Activated T-helper 1 cell treated with anti-CD3 and anti-CD28 coated beads, Interleukin-12 subunit alpha, Interleukin-12 subunit beta, Interleukin-2, Interleukin-4 antibody, amounts not matched to agents 30 ng/mL and 10 ng/mL and 1 ng/mL, durations not matched to agents 14 hours and 24 hours and 36 hours (primary cell): Measurements from ENCODE around the gene PRDM2. TPM values are rescaled to one million over a fixed set of nuclear protein-coding genes. Genes with fewer than 3 reads are reported as not detected.
"Not testable (repeated sequence)": the region's sequence is repeated elsewhere in the genome, so short reads cannot be mapped to it uniquely, and the experiment has no call there.

ENCODE experiments used
- DNase-seq: peaks from one replicate; pipeline ENCODE4 v3.0.0; 2021; ENCODE audit warnings: low spot score
- H3K27ac Mint-ChIP-seq: one replicate; pipeline ENCODE4 v1.8.0; 2021; ENCODE audit warnings: mild to moderate bottlenecking, mixed read lengths
- H3K27me3 Mint-ChIP-seq: one replicate; pipeline ENCODE4 v1.8.0; 2022; ENCODE audit warnings: mild to moderate bottlenecking, moderate library complexity, mixed read lengths; ENCODE audit not compliant: insufficient read depth
- H3K36me3 Mint-ChIP-seq: one replicate; pipeline ENCODE4 v1.8.0; 2021; ENCODE audit warnings: low read depth, mixed read lengths
- H3K4me1 Mint-ChIP-seq: one replicate; pipeline ENCODE4 v1.8.0; 2021; ENCODE audit warnings: low read depth, mixed read lengths
- H3K4me3 Mint-ChIP-seq: one replicate; pipeline ENCODE4 v1.8.0; 2021; ENCODE audit warnings: mild to moderate bottlenecking, moderate library complexity, mixed read lengths
- H3K9me3 Mint-ChIP-seq: one replicate; pipeline ENCODE4 v1.8.0; 2021; ENCODE audit warnings: mixed read lengths
- intact Hi-C: fragments of 100-400 bp; cut with micrococcal nuclease; formaldehyde crosslinking; loops from one replicate; pipeline ENCODE4 v1.15.1; 2024
- total RNA-seq: library from RNA; stranded (reverse); gene quantifications from 2 replicates; pipeline ENCODE4 v1.2.3, GENCODE V29; 2022

Gene PRDM2
- total RNA-seq, 1 donor from 2014 or later: 50.4 TPM

DNA sequence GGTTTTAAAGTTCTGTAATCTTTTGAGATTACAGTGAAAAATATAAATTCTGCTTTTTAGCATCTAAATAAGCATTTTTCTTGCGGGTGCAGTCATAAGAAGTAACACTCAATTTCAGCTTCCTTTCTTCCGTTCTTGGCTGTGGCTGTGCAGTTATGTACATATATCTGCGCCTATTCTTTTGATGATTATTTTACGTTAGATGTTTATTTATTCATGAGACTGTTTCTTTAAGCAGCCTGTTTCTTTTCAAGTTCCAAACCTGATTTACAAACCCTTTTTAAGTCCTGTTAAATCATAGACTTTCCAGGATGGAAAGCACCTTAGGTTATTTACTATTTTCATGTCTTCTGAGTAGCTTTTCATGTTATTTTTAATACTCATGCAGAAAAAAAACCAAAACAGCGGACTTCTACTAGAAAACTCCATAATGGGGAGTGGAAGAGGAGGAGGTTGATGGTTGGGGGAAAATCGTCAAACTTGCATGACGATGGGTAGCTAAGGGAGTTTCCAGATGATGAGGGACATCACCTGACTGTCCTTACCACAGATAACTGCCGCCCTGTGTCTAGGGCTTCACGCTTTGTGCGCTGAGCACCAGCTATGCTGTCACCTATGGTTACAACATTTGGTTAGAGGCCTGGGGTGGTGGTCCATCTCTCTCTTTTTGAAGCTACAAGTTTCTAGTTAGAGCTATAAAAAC lies 2.6 kb downstream of the PRDM2 start:
- Mint-ChIP-seq H3K27me3 (peaks cover under 1% of the 10 kb centered on the region), H3K4me1 (peaks cover 56% of the 10 kb centered on the region), H3K9me3 (peaks cover 5% of the 10 kb centered on the region), H3K4me3 (peak overlapping the region; percentile 62), H3K27ac (peak overlapping the region; percentile 77), H3K36me3 (peaks cover 20% of the 10 kb centered on the region)
- peak; percentile 49 for DNase-seq
- intact Hi-C loops: loop anchor here (1.0 kb wide), 1 partner anchor 28 kb away; no protein-coding TSS in a partner anchor

DNA sequence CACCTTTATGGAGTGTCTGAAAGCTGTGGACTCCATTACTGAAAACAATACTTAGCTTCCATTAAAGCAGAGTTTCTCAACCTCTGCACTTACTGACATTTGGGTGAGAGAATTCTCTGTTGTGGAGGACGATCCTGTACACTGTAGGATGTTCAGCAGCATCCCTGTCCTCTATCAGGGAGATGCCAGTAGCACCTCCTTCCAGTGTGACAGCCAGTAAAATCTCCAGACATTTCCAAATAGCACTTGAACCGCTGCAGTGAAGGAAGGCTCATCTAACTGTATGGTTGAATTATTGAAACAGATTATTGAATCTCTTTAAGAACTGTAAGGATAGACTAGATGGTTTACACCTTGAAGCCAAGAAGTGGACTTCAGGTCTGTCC lies 3.1 kb downstream of the PRDM2 start:
- no peaks in the 10 kb centered on the region for H3K27me3 Mint-ChIP-seq
- H3K4me1 Mint-ChIP-seq: peaks cover 56% of the 10 kb centered on the region
- H3K36me3 Mint-ChIP-seq: peaks cover 20% of the 10 kb centered on the region
- H3K4me3 Mint-ChIP-seq: peak overlapping the region; percentile 62
- peak overlapping the region; percentile 77 for H3K27ac Mint-ChIP-seq
- intact Hi-C loops: no loop called here
- DNase-seq: no peak
- peaks cover 4% of the 10 kb centered on the region for H3K9me3 Mint-ChIP-seq

DNA sequence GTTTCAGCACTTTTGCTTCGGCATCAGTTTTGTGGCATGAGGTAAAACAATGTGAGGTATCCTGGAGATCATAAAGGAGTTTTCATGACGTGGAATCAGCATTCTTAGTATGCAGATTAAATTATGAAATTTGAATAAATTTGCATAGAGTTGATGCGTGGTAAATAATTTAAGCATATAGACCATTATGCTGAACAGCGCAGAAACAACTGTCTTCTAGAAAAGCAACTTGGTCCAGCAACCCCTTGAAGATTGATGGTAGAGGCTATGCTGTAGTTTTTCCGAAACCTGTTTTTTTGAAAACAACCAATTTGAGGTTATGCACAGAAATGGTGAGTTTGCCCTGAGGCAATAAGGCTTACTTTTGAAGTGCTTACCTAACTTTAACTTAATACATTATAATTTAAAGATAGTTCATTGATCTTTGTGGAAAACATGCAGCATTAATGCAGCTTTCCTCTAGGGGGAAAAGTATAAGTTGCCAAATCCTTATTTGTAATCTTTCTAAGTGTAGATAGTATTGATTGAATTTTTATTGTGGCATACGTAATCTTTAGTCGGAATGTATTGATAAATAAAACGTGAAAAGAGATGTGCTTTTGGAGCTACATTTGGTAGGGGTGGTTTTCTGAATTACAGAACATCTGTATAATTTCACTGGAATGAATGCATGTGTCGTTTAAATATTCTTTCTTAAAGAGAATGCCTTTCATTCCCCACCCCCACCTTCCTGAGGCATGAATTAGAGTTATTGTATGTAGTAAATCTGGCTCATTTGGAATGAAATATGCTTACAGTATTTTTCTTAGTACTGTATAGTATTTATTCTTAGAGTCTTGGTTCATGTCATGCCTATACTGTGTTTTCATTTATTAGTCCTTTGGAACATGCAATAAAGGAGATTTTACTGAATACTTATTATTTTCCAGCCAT lies 3.8 kb downstream of the PRDM2 start:
- peaks cover 20% of the 10 kb centered on the region for H3K36me3 Mint-ChIP-seq
- intact Hi-C loops: no loop called here
- H3K9me3 Mint-ChIP-seq: peaks cover 4% of the 10 kb centered on the region
- DNase-seq: no peak
- no peaks in the 10 kb centered on the region for H3K27me3 Mint-ChIP-seq
- peaks cover 62% of the 10 kb centered on the region for H3K4me1 Mint-ChIP-seq
- no peak overlapping the region for H3K4me3 Mint-ChIP-seq
- H3K27ac Mint-ChIP-seq: peak overlapping the region; percentile 77

DNA sequence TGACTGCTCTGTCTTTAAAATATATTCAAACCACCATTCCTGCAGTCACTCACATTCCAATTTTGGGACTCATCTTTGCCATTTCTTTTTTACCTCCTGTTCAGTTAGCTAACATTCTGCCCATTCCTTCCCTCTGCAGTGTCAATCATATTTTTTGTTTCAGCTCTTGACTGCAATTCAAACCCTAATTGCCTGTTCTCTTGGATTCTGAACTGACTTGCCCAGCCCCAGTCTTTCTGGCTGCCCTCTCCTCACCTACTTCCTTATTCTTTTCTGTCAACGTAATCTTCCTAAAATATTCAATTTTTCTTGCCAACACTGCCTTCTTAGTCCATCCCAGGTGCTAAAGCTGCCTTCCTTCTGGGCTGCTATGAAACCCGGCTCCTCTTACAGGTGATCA lies 6.1 kb downstream of the PRDM2 start:
- H3K36me3 Mint-ChIP-seq: peaks cover 12% of the 10 kb centered on the region
- peak overlapping the region; percentile 13 for H3K27ac Mint-ChIP-seq
- no peak overlapping the region for H3K4me3 Mint-ChIP-seq
- H3K9me3 Mint-ChIP-seq: no peaks in the 10 kb centered on the region
- no peaks in the 10 kb centered on the region for H3K27me3 Mint-ChIP-seq
- DNase-seq: no peak
- peaks cover 50% of the 10 kb centered on the region for H3K4me1 Mint-ChIP-seq
- intact Hi-C loops: no loop called here

DNA sequence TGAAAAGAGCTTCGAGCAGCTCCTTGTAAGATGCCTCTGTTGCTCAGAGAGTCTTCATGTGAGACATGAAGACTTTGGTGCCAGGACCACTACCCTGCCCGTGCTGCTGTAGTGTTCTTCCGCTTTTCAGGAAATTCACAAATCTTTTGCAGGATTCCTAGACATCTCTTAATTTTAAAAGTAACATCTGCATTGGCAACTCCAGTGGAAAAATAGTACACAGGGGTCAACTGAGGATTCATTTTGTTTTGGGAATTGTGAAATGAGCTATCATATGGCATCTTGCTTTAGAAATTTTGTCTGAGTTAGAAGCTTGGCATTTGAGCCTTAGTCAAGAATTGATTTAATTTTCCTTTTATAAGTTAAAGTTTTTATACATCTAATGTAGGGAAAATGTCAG lies 7.2 kb downstream of the PRDM2 start:
- H3K27me3 Mint-ChIP-seq: no peaks in the 10 kb centered on the region
- H3K9me3 Mint-ChIP-seq: no peaks in the 10 kb centered on the region
- H3K4me1 Mint-ChIP-seq: peaks cover 39% of the 10 kb centered on the region
- no peak overlapping the region for H3K27ac Mint-ChIP-seq
- intact Hi-C loops: no loop called here
- DNase-seq: no peak
- no peak overlapping the region for H3K4me3 Mint-ChIP-seq
- peaks cover 12% of the 10 kb centered on the region for H3K36me3 Mint-ChIP-seq

DNA sequence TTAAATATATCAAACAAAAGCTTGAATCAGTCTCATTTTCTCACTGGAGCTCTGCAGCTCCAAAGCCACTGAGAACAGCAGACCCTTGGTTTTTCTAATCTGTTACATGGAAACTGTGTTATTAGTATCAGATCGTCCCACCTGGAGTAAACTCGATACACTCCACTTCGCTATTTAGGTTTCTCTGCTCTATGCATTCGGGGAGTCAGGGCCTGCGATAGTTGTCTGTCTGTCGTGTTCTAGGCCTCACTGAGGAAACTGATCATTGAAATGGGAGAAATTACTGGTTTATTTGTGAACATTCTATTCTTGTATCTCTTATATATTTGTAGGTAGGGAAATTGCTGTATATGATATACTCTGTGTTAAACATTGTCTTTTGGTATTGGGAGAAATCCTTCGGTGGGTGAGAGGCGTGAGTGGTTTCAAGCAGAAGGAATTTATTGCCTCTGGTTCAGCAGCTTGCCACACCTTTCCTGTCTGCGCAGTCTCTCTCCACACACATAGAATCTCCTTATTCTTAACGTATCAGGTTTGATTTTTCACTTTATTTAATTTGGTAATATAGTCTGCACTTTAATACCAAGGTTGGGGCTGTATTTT lies 8.5 kb downstream of the PRDM2 start:
- DNase-seq: no peak
- Mint-ChIP-seq H3K27ac (no peak overlapping the region), H3K36me3 (peaks cover 10% of the 10 kb centered on the region), H3K9me3 (no peaks in the 10 kb centered on the region), H3K4me1 (peaks cover 34% of the 10 kb centered on the region), H3K27me3 (no peaks in the 10 kb centered on the region), H3K4me3 (no peak overlapping the region)
- intact Hi-C loops: no loop called here

DNA sequence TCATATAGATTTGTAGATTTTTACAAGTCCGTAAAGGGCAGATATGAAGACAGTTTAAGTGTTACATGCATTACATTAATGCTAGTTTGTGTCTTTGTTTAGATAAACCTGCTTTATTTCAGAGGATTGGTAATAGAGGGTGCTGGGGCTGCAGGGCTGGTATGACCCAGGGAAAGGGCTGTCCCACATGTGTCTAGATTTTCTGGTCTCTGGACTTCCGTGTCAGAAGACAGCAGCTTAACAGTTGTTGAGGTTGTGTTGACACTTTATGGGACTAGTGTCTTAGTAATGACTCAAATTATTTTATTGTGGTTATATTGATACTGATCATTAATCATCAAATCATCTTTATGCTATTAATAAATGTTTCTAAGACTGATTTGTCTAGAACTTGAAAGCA lies 10.1 kb downstream of the PRDM2 start:
- no peak overlapping the region for H3K4me3 Mint-ChIP-seq
- H3K9me3 Mint-ChIP-seq: no peaks in the 10 kb centered on the region
- peaks cover 10% of the 10 kb centered on the region for H3K36me3 Mint-ChIP-seq
- H3K27me3 Mint-ChIP-seq: no peaks in the 10 kb centered on the region
- DNase-seq: no peak
- intact Hi-C loops: no loop called here
- no peak overlapping the region for H3K27ac Mint-ChIP-seq
- H3K4me1 Mint-ChIP-seq: peaks cover 22% of the 10 kb centered on the region

DNA sequence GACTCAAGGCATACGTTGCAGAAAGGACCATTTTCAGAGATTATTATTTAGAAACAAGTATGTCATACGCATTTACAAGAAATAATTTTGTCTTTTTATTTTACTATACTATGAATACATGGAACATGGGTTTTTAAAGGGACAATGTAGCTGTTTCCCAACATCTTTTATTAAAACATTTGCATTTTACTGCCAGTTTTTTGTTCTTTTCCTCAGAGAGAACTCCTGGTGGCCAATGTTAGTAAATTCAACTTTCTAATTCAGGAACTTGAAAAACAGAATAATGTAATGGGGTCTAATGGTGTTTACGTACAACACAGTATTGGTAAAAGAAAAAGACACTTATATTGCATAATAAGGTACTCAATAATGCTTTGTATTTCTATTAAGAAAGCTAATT lies 14.9 kb downstream of the PRDM2 start:
- H3K27me3 Mint-ChIP-seq: no peaks in the 10 kb centered on the region
- H3K4me3 Mint-ChIP-seq: no peak overlapping the region
- peaks cover 6% of the 10 kb centered on the region for H3K4me1 Mint-ChIP-seq
- no peak for DNase-seq
- no peak overlapping the region for H3K27ac Mint-ChIP-seq
- peaks cover 11% of the 10 kb centered on the region for H3K36me3 Mint-ChIP-seq
- intact Hi-C loops: no loop called here
- H3K9me3 Mint-ChIP-seq: no peaks in the 10 kb centered on the region

DNA sequence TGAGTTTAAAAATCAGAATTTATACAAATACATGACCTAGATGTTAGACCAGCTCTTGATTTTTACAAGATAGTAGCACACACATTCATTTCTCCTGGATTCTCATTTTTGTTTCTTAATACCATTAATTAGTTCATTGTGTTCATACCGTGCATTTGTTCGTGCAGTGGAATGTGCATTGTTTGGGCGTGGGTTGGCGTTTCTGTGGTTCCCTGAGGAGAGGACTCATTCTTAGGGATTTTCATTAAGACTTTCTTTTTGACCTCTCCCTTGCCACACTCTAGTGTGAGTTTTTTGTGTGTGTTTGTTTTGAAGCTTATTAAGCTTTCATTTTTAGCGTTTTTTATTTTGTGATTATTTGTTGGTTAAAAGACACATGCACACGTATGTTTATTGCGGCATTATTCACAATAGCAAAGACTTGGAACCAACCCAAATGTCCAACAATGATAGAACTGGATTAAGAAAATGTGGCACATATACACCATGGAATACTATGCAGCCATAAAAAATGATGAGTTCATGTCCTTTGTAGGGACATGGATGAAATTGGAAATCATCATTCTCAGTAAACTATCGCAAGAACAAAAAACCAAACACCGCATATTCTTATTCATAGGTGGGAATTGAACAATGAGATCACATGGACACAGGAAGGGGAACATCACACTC lies 15.8 kb downstream of the PRDM2 start:
- H3K27ac Mint-ChIP-seq, intact Hi-C loops, H3K27me3 Mint-ChIP-seq, H3K4me3 Mint-ChIP-seq, DNase-seq, H3K4me1 Mint-ChIP-seq, H3K9me3 Mint-ChIP-seq: not testable (repeated sequence)
- peaks cover 11% of the 10 kb centered on the region for H3K36me3 Mint-ChIP-seq

DNA sequence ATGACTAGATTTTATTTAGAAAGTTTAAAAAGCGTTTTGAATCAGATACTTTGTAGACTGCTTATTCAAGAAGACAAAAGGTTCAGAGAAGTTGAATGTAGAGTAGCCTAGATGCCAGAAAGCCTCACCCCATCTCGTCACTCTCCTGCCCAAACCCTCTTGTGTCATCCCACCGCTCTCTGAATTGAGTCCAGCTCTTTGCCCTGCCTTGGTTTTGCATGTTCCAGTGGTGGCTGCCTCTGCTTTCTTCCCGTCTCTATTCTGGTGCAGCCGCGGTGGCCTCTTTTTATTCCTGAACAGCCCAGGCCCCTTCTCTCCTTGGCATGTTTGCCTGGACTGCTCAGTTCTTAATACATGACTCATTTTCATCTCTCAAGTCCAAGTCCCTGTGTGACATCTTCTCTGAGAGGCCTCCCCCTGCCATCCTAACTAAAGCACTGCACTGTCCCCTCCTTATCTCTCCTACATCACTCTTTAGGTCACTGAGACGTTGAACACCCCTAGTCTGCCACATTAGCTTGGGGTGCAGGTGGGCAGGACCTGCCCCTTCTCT lies 22.9 kb downstream of the PRDM2 start:
- Mint-ChIP-seq H3K4me1 (peaks cover 14% of the 10 kb centered on the region), H3K36me3 (peaks cover 6% of the 10 kb centered on the region), H3K9me3 (no peaks in the 10 kb centered on the region), H3K27ac (no peak overlapping the region), H3K27me3 (no peaks in the 10 kb centered on the region), H3K4me3 (no peak overlapping the region)
- DNase-seq: no peak
- intact Hi-C loops: no loop called here

DNA sequence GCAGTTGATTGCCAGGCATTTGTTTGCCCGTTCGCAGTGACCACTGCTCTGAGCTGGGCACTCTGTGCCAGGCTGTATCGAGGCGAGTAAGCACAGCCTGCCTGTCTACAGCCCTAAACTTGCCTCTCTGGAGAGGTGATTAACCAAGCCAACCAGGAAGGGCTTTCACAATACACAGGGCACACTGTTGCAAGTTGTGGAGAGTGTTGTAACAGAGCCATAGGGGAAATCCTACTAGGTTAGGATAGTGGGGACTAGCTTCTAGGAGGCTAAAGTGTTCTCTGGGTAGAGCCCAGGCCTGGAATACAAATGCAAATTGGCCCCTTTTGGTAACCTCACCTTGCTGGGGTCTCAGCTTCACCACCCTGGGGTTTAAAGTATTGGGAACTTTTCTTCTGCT lies 23.8 kb downstream of the PRDM2 start:
- Mint-ChIP-seq H3K4me3 (no peak overlapping the region), H3K4me1 (peaks cover 18% of the 10 kb centered on the region), H3K27ac (no peak overlapping the region), H3K9me3 (no peaks in the 10 kb centered on the region), H3K27me3 (no peaks in the 10 kb centered on the region), H3K36me3 (peaks cover 5% of the 10 kb centered on the region)
- intact Hi-C loops: no loop called here
- no peak for DNase-seq

DNA sequence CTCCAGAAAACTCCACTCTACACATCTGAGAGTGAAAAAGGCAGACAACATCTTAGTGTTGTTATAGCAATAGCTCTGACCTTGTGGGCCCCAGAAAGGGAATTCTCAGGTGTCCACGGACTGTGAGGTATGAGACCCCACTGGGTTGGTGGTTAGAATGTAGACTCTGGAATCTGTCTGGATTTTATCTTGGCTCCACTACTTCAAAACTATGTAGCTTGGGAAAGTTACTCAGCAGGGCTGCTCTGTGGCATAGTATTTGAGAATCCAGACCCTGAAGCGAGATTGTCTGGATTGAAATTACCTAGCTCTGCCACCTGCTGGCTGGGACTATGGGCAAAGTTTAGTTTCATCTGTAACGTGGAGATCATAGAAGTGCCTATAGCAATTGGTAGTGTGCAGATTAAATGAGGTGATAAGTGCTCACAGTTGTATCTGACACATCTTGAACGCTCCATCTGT lies 25.8 kb downstream of the PRDM2 start:
- Mint-ChIP-seq H3K9me3 (no peaks in the 10 kb centered on the region), H3K4me3 (no peak overlapping the region), H3K4me1 (peaks cover 37% of the 10 kb centered on the region), H3K36me3 (peaks cover 5% of the 10 kb centered on the region), H3K27ac (no peak overlapping the region), H3K27me3 (no peaks in the 10 kb centered on the region)
- DNase-seq: no peak
- intact Hi-C loops: loop anchor here (1.0 kb wide), 1 partner anchor 60 kb away; no protein-coding TSS in a partner anchor
